ENCODE measurements around the gene FAM171A1.

GRCh38 chr10:15341502-15342128, 29.5 kb downstream of the FAM171A1 start:
- no peak for TF ChIP-seq CTCF (IDR thresholded peaks at IDR 0.05)
- no peak for TF ChIP-seq POLR2A (IDR thresholded peaks at IDR 0.05)

All from body of pancreas (tissue), 4 donors.